ENCODE measurements around the gene PARVA. TPM values are rescaled to one million over a fixed set of nuclear protein-coding genes. Genes with fewer than 3 reads are reported as not detected.

Gene PARVA
- total RNA-seq, 1 experiment from 2014 or later: 10.4 TPM

GRCh38 chr11:12535321-12535720, 157.9 kb downstream of the PARVA start (continued):
- TF ChIP-seq PRDM15 (CRISPR knock-in tag; IDR thresholded peaks at IDR 0.05) (no peak), TCF7 (CRISPR knock-in tag; IDR thresholded peaks at IDR 0.05; ENCODE audit: low read depth) (no peak)

- Mint-ChIP-seq H3K4me3 (no peak overlapping the region), H3K9me3 (peaks cover 5% of the 10 kb centered on the region; the same call in 1 of the 2 replicates), H3K27me3 (ENCODE audit: low read depth) (no peaks in the 10 kb centered on the region; the same call in 1 of the 2 replicates), H3K4me1 (0 out of 2 replicates have a peak, but pooled peaks cover 2% of the 10 kb centered on the region), H3K27ac (no peak overlapping the region), H3K36me3 (no peaks in the 10 kb centered on the region)
- DNase-seq (ENCODE audit: low spot score) (no peak), ATAC-seq (no peak)
- POLR2A ChIA-PET: no interaction called here
- TF ChIP-seq PREB (CRISPR knock-in tag; IDR thresholded peaks at IDR 0.05; ENCODE audit: borderline replicate concordance): no peak
- no peak for TF ChIP-seq MYBL2 (CRISPR knock-in tag; IDR thresholded peaks at IDR 0.05)
- TF ChIP-seq ATF3 (CRISPR knock-in tag; conservative IDR thresholded peaks at IDR 0.05): no peak
- no peak for TF ChIP-seq ZNF232 (CRISPR knock-in tag; IDR thresholded peaks at IDR 0.05)
- TF ChIP-seq E2F5 (CRISPR knock-in tag; IDR thresholded peaks at IDR 0.05): no peak
- no peak for TF ChIP-seq ZNF671 (CRISPR knock-in tag; IDR thresholded peaks at IDR 0.05)
- TF ChIP-seq ZNF425 (CRISPR knock-in tag; conservative IDR thresholded peaks at IDR 0.05): no peak
- TF ChIP-seq MLX (CRISPR knock-in tag; IDR thresholded peaks at IDR 0.05): no peak
- CTCF ChIA-PET: no interaction called here
Measured at GRCh38 chr11:12536566-12536965, 159.2 kb downstream of the PARVA start.

GRCh38 chr11:12537778-12538401, 160.5 kb downstream of the PARVA start:
- ChIA-PET POLR2A (no interaction called here), CTCF (no interaction called here)
- ATAC-seq (no peak), DNase-seq (ENCODE audit: low spot score) (no peak)
- no peak for TF ChIP-seq ATF3 (CRISPR knock-in tag; conservative IDR thresholded peaks at IDR 0.05)
- no peak for TF ChIP-seq ATF6 (CRISPR knock-in tag; IDR thresholded peaks at IDR 0.05)
- no peak for TF ChIP-seq ELF4 (CRISPR knock-in tag; IDR thresholded peaks at IDR 0.05; ENCODE audit: low read depth)
- no peak for TF ChIP-seq KAT7 (CRISPR knock-in tag; IDR thresholded peaks at IDR 0.05; ENCODE audit: borderline replicate concordance)
- TF ChIP-seq FOXK1 (CRISPR knock-in tag; IDR thresholded peaks at IDR 0.05): no peak
- TF ChIP-seq E2F4 (CRISPR knock-in tag; IDR thresholded peaks at IDR 0.05; ENCODE audit: borderline replicate concordance, low read depth): no peak
- no peak for TF ChIP-seq HMGXB4 (CRISPR knock-in tag; IDR thresholded peaks at IDR 0.05)
- Mint-ChIP-seq H3K27ac (no peak overlapping the region), H3K4me1 (0 out of 2 replicates have a peak, but pooled peaks cover 5% of the 10 kb centered on the region), H3K4me3 (no peak overlapping the region), H3K36me3 (no peaks in the 10 kb centered on the region), H3K9me3 (peaks cover 5% of the 10 kb centered on the region; the same call in 1 of the 2 replicates), H3K27me3 (ENCODE audit: low read depth) (no peaks in the 10 kb centered on the region; the same call in 1 of the 2 replicates)

Measured in WTC11 (cell line).